Stimulated activated CD4-positive, alpha-beta T cell treated with anti-CD3 and anti-CD28 coated beads, Interleukin-12 subunit alpha, Interleukin-12 subunit beta, amount 100 ng/mL, for 48 hours (primary cell): Measurements from ENCODE around the gene NRROS.

ENCODE experiments used
- DNase-seq, 3 donors: peaks; one replicate each; pipeline ENCODE4 v3.0.0-alpha.2; 2020; ENCODE audit warnings: low read depth in 2 of 3, low spot score in 1 of 3

Gene NRROS

GRCh38 chr3:196677353-196677752 is 37.9 kb downstream of the NRROS start:
- no peak for DNase-seq

- no peak for DNase-seq
These were observed 38.4 kb downstream of the NRROS start for GRCh38 chr3:196677931-196678330.

- peak; percentile 49 to 76 (median 54) for DNase-seq
These were observed 45.3 kb downstream of the NRROS start for GRCh38 chr3:196684548-196685407.

GRCh38 chr3:196686436-196686835 is 46.9 kb downstream of the NRROS start:
- DNase-seq: no peak

GRCh38 chr3:196688349-196688748 is 48.9 kb downstream of the NRROS start:
- DNase-seq: no peak

- no peak for DNase-seq
These were observed 50.6 kb downstream of the NRROS start for GRCh38 chr3:196689941-196690660.

GRCh38 chr3:196691386-196691785 is 51.9 kb downstream of the NRROS start:
- DNase-seq: no peak

GRCh38 chr3:196694202-196694638 is 54.7 kb downstream of the NRROS start:
- DNase-seq: no peak

- DNase-seq: peak in 1 of 3 donors; percentile 11
These were observed 55.7 kb downstream of the NRROS start for GRCh38 chr3:196694941-196695848.

GRCh38 chr3:196695849-196696226 is 56.3 kb downstream of the NRROS start:
- DNase-seq: no peak

- DNase-seq: no peak
These were observed 57.8 kb downstream of the NRROS start for GRCh38 chr3:196697270-196697669.

- no peak for DNase-seq
These were observed 60.3 kb downstream of the NRROS start for GRCh38 chr3:196699749-196700148.

GRCh38 chr3:196700801-196701200 is 61.3 kb downstream of the NRROS start:
- DNase-seq: no peak

GRCh38 chr3:196706327-196706726 is 66.8 kb downstream of the NRROS start:
- DNase-seq: no peak

GRCh38 chr3:196706731-196707130 is 67.2 kb downstream of the NRROS start:
- DNase-seq: no peak

GRCh38 chr3:196707566-196707965 is 68.1 kb downstream of the NRROS start:
- no peak for DNase-seq

GRCh38 chr3:196708467-196708866 is 69.0 kb downstream of the NRROS start:
- DNase-seq: no peak
